Esophagus squamous epithelium (tissue), 4 donors: ENCODE data around the gene NEB.

ENCODE experiments used
- CTCF ChIP-seq, 6 experiments: fragments of 450-650 bp in 4 of 6; fragments of 200-600 bp in 2 of 6; sonication (generic) in 2 of 6; IDR thresholded peaks; one replicate each; pipeline ENCODE4 v1.5.1; 2016 to 2019; ENCODE audit warnings: antibody characterized with exemption in 6 of 6, mild to moderate bottlenecking in 4 of 6, moderate library complexity in 4 of 6
- POLR2A ChIP-seq, 4 donors: fragments of 450-650 bp; IDR thresholded peaks; one replicate each; pipeline ENCODE4 v1.6.1; 2017; ENCODE audit warnings: antibody characterized with exemption in 4 of 4, mild to moderate bottlenecking in 4 of 4, moderate library complexity in 3 of 4

- TF ChIP-seq CTCF (IDR thresholded peaks at IDR 0.05), result no peak
- no peak for TF ChIP-seq POLR2A (IDR thresholded peaks at IDR 0.05)
Measured at GRCh38 chr2:151459358-151459757, 274.9 kb downstream of the NEB start.
